SH-SY5Y (cell line): ENCODE data around the gene PCNX2.

Experiments used
- GATA2 ChIP-seq: IDR thresholded peaks from 2 replicates; pipeline ENCODE4 v1.6.1; 2011; ENCODE audit warnings: mild to moderate bottlenecking, low read depth, low read length
- GATA3 ChIP-seq: IDR thresholded peaks from 2 replicates; pipeline ENCODE4 v1.6.1; 2011; ENCODE audit warnings: low read depth, mild to moderate bottlenecking, low read length, moderate library complexity

DNA sequence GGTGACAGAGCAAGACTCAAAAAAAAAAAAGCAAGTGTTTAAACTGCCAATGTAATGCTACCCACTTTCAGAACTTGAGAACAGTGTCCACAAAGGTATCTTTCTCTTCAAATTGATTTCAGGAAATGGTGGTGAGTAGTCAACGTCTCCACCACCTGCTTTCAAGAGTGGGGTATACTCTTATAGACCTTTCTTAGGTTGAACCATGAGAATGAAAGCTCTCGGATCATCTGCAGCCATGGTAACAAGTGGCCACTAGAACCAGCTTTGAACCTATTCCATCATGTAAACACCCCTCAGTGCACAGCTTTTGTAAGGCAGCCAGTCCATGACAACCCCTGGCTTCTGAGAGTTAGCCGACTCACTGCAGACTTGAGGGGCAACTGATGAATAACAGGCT, 237.7 kb downstream of the PCNX2 start:
- TF ChIP-seq GATA2 (no peak), GATA3 (no peak)
